Measurements from ENCODE around the gene CDH22.

DNA sequence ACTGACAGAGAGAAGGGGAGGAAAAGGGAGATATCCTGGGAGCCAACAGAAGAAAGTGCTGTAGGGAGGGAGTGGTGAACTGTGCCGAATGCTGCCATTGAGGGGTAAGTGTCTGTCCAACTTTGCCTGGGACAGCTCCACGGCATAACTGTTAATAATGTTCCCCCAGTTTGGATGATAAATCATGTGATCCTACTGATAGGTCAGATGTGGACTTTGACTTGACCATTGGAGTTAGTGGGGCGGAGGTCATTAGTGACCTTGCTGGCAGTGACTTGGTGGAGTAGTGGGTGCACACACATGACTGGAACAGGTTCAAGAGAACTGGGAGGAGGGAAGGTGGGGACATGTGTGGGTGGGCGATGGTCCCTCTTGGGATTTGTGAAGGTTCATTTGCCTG is 50.4 kb downstream of the CDH22 start:
- TF ChIP-seq CTCF (IDR thresholded peaks at IDR 0.05) (no peak), POLR2A (IDR thresholded peaks at IDR 0.05) (no peak)

Measured in esophagus squamous epithelium (tissue), 4 donors.